GM04504 (cell line): Measurements from ENCODE around the gene CST4.
"Not testable (repeated sequence)": the region's sequence is repeated elsewhere in the genome, so short reads cannot be mapped to it uniquely, and the experiment has no call there.

Experiments
- DNase-seq: peaks from one replicate; pipeline ENCODE4 v3.0.0-alpha.2; 2012; ENCODE audit warnings: low read depth

CST4 gene, protein sequence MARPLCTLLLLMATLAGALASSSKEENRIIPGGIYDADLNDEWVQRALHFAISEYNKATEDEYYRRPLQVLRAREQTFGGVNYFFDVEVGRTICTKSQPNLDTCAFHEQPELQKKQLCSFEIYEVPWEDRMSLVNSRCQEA

DNA sequence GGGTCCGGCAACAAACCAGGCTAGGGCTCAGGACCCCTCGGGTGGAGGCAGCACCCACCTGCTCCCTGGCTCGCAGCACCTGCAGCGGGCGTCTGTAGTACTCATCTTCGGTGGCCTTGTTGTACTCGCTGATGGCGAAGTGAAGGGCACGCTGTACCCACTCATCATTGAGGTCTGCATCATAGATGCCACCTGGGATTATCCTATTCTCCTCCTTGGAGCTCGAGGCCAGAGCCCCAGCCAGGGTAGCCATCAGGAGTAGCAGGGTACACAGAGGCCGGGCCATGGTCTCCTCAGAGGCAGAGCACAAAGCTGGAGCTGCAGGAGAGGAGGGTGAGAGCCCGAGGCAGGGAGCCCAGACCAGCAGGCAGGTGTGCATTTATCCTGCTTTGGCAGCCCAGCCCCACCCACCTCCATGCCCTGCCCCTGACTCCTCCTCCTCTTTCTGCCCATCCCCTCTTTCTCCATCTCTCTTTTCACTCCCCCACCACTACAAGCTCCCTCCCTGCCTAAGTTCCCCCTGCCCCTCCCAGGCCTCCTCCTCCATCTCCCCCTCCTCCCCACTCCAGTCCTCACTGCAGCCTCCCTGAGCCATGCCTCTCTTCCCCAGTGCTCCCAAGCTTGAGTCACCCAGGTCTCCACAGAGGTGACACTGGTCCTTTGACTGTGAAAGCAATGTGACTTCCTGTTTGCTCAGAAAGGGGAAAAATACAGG, at the start of gene CST4:
TSS of gene CST4 (minus strand) at position 355 of the 715 bp plus-strand sequence. CDS start at position 286, 69 bp downstream.
- not testable (repeated sequence) for DNase-seq

GRCh38 chr20:23735391-23735790, 46.6 kb upstream of the CST4 start:
- DNase-seq = not testable (repeated sequence)

- not testable (repeated sequence) for DNase-seq
Measured at GRCh38 chr20:23734949-23735348, 46.1 kb upstream of the CST4 start.

DNA sequence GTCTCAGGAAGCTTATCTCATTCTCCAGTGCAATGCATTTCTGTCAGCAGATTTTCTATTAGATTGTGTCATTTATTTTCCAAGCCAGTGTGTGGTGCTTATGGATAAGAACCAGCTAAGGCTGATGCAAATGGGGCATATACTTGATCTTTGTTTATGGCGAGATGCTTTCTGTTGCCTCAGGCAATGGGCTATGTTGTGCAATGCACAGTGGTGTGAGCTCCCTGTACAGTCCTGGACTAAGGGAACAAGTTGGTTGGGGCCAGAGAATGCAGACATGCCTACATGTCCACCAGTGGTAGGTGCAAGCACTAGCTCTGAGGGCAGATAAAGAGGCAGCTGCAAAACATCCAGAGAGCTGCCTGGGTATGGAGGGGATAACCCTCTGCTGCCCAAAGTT, 45.6 kb upstream of the CST4 start:
- not testable (repeated sequence) for DNase-seq

DNA sequence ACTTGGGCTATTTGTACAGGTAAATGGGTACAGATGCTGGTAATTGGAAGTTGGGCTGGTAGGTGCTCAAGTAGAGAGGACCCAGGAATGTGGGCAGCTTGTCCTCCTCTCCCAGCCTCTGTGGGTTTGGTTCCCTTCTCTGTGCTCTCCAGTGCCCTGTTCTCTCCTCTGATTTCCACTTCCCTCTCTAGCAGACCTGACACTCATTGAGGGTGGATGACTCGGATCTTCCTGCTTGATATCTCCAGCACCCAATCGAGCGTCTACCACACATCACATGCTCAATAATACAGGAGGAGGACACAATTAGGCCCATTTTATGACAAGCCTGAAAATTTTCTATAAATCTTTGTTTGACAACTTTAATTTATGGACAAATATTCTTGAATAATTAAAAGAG, 38.2 kb upstream of the CST4 start:
- no peak for DNase-seq

- no peak for DNase-seq
Measured at GRCh38 chr20:23725102-23725501, 36.3 kb upstream of the CST4 start.

DNA sequence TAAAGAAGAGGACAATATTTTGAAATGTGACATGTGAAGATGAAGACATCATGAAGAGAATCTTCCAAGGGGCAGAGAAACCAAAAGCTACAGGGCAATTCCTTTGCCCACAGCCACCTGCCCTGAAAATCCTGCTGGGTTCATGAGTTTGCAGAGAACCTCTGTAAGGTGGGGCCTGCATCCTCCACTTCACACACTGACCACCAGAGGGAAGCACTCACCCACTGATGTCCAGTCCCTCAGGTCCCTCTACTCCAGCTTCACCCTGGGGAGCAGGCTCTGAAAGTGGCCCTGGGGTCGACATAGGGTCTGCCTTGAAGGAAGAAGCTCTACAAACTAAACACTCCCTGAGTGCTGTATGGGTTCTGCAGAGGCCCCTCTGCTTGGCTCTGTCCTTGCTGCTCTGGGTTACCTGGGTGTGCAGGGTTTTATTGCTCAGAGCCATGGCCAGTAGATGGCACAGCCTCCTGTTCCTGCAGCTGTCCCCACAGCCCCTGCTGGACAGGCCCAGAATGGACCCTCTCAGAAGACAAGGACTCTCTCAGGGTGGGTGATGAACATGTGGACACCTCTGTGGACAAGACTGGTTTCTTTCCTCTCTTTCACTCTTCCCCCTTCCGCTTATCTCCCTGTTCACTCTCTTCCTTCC, 34.9 kb upstream of the CST4 start:
- DNase-seq = not testable (repeated sequence)

- DNase-seq = not testable (repeated sequence)
Measured at GRCh38 chr20:23722851-23723250, 34.0 kb upstream of the CST4 start.

GRCh38 chr20:23721962-23722361, 33.1 kb upstream of the CST4 start:
- DNase-seq = no peak

- not testable (repeated sequence) for DNase-seq
Measured at GRCh38 chr20:23719351-23719750, 30.5 kb upstream of the CST4 start.

DNA sequence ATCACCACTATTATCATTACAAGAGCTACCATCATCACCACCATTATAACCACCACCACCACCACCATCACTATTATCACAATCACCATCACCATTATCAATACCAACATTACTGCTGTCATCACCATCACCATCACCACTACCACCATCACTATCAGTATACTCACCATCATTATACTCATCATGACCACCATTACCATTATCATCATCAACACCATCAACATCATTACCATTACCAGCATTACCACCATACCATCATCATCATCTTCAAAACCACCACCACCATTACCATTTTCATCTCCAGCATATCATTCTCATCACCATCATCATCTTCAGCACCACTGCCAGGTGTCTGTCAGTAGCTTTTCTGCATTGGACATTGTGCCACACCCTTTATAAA, 22.9 kb upstream of the CST4 start:
- DNase-seq = not testable (repeated sequence)

DNA sequence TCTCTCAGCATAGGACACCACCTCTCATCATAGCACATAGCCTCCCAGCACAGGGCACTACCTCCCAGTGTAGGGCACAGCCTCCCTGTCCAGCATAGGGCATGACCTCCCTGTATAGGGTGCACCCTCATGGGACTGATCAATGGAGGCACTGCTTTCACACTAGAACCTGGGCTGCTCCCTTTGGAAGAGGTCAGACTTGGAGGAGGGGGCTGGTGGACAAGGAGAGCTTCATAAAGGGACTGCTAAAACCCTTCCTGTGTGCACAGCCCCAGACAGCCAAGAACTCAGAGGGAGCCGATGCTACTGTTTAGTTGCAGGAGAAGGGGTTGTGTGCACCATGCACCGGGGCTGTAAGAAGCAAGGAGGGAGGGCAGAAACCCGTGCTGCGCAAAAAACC, 21.9 kb upstream of the CST4 start:
- no peak for DNase-seq

DNA sequence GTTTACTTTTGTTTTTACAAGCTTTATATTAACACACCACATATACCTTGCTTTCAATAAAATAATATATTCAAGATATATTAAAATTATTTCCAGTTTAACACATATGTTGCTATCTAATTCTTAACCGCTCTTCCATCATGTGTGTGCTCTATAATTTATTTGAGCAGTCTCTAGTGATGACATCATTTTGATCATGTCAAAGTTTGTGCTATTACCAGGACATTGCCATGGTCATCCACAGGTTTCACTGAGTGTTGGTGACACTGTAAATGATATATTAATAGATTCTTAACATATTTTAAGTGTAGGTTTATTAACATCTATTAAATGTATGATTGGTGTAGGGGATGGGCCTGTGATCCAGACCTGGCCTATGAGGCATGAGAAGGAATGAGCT, 17.1 kb upstream of the CST4 start:
- DNase-seq = no peak

DNA sequence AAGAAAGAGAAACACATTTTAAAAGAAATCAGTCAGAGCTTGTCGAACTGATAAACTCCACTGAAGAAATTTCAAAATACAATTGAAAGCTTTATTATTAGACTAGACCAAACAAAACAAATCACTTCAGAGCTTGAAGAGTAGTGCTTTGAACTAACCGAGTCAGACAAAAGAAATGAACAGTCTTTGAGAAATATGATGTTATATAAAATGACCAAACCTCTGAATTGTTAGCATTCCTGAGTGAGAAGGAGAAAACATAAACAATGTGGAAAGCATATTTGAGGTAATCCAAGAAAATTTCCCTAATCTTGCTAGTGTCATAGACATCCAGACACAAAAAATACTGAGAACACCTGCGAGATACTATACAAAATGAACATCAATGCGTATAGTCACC, 13.2 kb upstream of the CST4 start:
- DNase-seq = no peak

DNA sequence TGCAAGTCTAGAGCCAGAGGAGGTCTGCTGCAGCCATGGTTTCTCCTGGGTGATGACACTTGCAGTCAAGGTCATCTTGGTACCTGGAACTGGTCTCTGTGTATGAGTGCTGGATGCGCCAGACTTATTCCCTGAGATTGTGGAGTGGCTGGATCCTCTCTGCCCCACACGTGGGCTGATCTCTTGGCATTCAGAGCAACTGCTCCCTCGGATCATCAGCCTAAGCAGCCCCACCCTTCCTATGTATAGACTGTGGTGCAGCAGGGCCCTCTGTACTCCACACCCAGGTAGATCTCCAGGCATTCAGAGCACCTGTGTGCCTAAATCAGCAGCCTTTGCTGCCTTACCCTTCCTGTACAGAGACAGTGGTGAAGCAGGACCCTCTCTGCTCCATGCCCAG, 12.1 kb upstream of the CST4 start:
- DNase-seq = no peak

DNA sequence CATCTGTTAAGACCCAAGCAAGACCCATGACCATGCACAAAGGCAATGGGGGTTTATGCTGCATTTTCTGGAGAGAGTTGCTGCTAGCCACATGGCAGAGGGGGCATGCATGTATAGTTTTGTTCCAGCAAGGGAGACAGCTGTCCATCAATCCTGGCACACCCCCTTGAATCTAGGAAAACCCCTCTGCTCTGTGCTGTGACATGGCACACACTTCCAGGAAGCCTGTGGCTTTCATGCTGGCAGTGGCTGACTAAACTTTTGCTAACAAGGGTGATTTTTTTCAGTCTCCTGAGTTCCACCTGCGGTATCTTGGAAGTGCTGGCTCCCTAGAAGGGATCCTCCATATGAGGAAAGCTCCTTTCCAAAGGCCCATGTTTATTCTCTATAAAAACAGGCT, 9.1 kb upstream of the CST4 start:
- DNase-seq = no peak

GRCh38 chr20:23695068-23695395, 6.2 kb upstream of the CST4 start:
- not testable (repeated sequence) for DNase-seq

DNA sequence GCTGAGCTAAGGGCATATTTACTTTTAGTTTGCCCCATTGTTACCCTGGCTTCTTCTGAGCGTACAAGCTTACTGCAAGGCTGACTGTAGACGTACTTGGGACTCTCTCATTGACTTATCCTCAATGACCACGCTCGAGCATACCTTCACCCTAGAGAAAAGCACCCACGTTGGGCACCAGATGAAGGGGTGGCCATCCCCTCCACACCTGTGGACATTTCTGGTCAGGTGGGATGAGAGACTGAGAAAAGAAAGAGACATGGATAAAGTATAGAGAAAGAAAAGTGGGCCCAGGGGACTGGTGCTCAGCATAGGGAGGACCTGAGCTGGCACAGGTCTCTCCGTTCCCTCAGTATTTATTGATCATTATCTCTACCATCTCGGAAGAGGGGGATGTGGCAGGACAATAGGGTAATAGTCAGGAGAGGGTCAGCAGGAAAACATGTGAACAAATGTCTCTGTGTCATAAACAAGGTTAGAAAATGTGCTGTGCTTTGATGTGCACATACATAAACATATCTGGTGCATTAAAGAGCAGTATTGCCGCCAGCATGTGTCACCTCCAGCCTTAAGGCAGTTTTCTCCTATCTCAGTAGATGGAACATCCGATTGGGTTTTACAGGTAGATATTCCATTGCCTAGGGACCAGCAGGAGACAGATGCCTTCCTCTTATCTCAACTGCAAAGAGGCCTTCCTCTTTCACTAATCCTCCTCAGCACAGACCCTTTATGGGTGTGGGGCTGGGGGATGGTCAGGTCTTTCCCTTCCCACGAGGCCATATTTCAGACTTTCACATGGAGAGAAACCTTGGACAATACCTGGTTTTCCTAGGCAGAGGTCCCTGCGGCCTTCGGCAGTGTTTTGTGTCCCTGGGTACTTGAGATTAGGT, 5.6 kb upstream of the CST4 start:
- DNase-seq = not testable (repeated sequence)

- peak; percentile 25 for DNase-seq
Measured at GRCh38 chr20:23692725-23693619, 4.1 kb upstream of the CST4 start.

- DNase-seq = no peak
Measured at GRCh38 chr20:23691675-23692074, 2.8 kb upstream of the CST4 start.

GRCh38 chr20:23690581-23690980, 1.7 kb upstream of the CST4 start:
- no peak for DNase-seq

GRCh38 chr20:23689399-23689690, 507 bp upstream of the CST4 start:
- DNase-seq = no peak
